HG03103 (cell line): ENCODE measurements around the gene YY1.
A peak's percentile ranks its signal among the peaks of the same experiment; 100 is the strongest.
"Not testable (repeated sequence)": the region's sequence is repeated elsewhere in the genome, so short reads cannot be mapped to it uniquely, and the experiment has no call there.

ENCODE experiments used
- ATAC-seq: cut with Tn5 transposase; IDR thresholded peaks from one replicate; pipeline ENCODE4 v1.9.1; 2021; ENCODE audit warnings: low read depth; ENCODE audit not compliant: unreplicated experiment

The YY1 gene

DNA sequence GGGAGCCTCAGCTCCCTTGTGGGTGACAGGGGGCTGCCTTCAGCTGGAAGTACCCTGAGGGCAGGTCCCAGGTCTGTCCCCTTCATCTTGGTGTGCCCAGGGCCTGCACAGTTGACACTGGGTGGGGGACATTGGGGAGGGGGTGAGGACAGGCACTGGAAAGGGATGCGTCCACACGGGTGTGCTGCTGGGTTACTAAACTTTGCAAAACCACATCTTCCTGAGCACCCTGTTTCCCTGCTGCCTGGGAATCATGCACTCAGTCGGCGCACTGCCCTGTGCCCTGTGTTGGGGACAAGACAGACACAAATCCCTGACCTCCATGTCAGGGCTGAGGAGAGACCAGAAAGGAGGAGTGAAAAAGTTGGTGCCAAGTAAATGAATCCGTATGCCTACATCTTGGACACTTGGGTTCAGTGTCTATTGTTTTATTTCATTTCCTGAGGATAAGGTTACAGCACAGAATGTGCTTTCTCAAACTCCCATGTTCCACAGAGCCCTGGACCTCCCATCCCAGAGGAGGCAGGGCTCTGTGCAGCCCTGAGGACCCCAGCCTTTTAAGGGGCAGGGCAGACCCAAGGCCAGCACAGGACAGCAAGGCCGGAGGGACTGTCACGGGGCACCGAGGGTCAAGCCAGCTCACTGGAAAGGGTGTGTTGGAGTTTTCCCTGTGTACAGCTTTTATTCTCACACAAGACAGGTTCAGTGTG lies 70.2 kb downstream of the YY1 start:
- no peak for ATAC-seq

DNA sequence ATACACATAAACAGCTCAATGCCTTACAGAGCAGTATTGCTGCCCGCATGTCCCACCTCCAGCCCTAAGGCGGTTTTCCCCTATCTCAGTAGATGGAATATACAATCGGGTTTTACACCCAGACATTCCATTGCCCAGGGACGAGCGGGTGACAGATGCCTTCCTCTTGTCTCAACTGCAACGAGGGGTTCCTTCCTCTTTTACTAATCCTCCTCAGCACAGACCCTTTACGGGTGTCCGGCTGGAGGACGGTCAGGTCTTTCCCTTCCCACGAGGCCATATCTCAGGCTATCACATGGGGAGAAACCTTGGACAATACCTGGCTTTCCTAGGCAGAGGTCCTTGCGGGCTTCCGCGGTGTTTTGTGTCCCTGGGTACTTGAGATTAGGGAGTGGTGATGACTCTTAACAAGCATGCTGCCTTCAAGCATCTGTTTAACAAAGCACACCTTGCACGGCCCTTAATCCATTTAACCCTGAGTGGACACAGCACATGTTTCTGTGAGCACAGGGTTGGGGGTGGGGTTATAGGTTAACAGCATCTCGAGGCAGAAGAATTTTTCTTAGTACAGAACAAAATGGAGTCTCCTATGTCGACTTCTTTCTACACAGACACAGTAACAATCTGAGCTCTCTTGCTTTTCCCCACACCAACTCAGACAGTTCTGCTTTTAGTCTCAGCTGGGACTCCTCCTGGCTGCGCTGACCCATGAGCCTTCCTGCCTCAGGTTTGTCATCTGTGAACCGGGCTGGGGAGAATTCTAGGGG lies 73.3 kb downstream of the YY1 start:
- ATAC-seq, result not testable (repeated sequence)

DNA sequence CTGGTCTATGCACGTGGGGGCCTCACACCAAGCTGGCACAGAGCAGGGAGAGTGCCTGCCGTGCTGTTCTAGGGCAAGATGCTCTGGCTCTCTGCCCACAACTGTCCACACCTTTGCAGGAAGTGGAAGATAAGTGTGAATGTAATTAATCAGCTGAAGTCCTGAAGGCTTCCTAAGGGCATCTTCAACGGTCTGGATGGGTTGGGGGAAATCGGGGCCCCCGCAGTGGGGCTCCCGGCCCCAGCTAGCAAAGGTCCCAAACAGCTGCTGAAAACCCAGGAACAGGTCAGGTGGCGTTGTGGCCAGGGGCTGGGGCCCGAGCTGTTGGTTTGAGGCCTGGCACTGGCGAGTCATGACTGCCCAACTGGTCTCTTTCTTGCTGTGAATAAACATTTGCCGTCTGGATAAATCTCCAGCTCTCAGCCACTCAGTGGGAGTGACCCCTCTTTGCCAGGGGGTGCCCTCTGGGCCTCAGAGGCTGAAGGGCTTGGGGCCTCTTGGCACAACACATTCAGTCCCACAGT lies 74.0 kb downstream of the YY1 start:
- ATAC-seq, result no peak

DNA sequence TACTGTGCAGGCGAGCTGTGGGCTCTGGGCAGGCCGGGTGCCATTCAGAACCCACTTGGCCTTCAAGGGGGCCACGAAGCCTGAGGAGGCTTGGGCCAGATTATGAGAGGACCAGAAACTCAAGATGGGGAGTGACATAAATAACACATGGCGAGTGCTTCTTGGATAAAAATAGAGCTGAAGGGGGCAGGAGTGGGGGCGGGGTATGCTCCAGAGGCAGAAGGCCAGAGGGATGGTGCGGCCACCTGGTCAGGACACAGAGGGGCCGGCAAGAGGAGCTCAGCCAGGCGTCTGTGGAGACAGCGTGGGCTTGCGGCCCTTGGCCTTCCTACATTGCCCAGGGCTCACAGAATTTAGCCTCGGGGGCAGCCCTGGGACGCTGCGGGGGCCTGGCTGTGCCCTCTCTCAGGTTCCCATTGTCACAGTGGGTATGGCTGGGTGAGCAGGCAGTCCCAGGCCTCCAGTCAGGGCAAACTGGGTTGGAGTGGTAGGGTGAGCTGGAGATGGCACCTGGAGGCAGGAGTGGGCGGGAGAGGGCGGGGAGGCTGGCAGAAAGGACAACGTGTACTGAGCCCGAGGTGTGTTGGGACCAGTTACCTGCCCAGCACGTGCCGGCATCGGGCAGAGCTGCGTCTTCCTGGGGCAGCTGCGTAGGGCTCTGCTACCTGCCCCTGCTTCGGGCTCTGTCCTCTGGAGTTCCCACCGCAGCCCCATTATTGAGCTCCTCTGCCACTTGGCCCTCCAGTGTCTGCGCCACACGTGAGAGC lies 74.7 kb downstream of the YY1 start:
- no peak for ATAC-seq

GRCh38 chr14:100314724-100315123 lies 75.8 kb downstream of the YY1 start:
- no peak for ATAC-seq

- ATAC-seq, result no peak
These were observed 78.4 kb downstream of the YY1 start for GRCh38 chr14:100317389-100317788.

- peak; percentile 75 for ATAC-seq
These were observed 79.2 kb downstream of the YY1 start for GRCh38 chr14:100317912-100318808.

GRCh38 chr14:100320157-100320856 lies 81.4 kb downstream of the YY1 start:
- ATAC-seq, result no peak

GRCh38 chr14:100321473-100322137 lies 82.7 kb downstream of the YY1 start:
- no peak for ATAC-seq

GRCh38 chr14:100322138-100322957 lies 83.4 kb downstream of the YY1 start:
- ATAC-seq, result no peak

GRCh38 chr14:100323121-100323941 lies 84.4 kb downstream of the YY1 start, which contains the start of gene SLC25A47:
Gene SLC25A47, plus strand, starts transcription at chr14:100323339. Its CDS starts 76 bp downstream, at chr14:100323415.
- no peak for ATAC-seq

- ATAC-seq, result no peak
These were observed 85.0 kb downstream of the YY1 start for GRCh38 chr14:100323942-100324307.

DNA sequence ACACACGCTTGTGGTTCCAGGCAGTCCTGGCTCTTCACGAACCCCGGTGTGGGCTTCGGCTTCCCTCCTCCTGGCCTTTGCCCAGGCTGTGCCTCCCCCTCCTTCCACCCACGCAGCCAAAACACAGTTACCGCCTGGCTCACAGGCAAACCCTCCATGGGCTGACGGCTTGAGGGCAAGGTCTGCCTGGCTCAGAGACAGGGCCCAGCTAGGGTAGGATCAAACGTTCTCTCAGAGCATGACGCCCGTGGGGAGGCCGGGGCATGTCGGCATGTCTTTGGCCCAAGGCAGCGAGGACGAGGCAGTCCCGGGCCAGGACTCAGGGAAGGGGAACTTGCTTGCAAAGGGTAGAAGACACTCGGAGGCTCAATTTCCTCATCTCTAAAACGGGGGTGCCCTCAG lies 86.3 kb downstream of the YY1 start:
- ATAC-seq, result no peak

GRCh38 chr14:100325958-100326357 lies 87.0 kb downstream of the YY1 start:
- ATAC-seq, result no peak

GRCh38 chr14:100327128-100327527 lies 88.2 kb downstream of the YY1 start:
- no peak for ATAC-seq

DNA sequence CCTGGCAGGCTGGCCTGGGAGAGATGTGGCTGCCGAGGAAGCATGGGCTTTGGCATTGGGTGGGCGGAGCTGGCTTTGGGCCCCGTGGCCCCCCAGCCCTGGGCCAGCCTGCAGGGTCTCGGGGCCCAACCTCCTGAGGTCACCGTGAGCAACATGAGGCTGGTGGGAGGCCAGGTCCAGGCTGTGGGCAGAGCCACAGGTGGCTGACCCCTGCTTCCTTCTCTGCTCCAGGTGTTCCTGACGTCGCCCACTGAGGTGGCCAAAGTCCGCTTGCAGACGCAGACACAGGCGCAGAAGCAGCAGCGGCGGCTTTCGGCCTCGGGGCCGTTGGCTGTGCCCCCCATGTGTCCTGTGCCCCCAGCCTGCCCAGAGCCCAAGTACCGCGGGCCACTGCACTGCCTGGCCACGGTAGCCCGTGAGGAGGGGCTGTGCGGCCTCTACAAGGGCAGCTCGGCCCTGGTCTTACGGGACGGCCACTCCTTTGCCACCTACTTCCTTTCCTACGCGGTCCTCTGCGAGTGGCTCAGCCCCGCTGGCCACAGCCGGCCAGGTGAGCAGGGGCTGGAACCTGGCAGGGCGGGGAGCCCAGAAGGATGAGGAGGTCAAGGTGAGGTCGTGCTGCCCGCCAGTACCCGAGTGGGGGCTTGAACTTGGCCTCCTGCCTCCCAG lies 89.7 kb downstream of the YY1 start:
- no peak for ATAC-seq
